ENCODE results near the gene NHEJ1.

NHEJ1 gene

DNA sequence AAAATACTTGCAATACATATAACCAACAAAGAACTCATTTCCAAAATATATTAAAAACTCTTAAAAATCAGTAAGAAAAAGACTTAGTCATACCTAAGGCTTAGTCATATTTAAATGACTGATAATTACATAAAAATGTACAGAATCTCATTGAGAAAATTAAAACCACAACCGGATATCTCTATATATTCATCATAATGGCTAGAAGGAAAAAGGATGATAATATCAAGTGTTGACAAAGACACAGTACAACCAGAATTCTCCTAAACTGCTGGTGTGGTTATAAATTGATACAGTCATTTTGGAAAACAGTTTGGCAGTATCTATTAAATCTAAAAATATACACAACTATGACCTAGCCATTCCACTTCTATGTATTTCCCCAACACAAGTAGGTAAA lies 72.8 kb downstream of the NHEJ1 start:
- no peak for DNase-seq (ENCODE audit: low read depth in 3 of 3)

DNA sequence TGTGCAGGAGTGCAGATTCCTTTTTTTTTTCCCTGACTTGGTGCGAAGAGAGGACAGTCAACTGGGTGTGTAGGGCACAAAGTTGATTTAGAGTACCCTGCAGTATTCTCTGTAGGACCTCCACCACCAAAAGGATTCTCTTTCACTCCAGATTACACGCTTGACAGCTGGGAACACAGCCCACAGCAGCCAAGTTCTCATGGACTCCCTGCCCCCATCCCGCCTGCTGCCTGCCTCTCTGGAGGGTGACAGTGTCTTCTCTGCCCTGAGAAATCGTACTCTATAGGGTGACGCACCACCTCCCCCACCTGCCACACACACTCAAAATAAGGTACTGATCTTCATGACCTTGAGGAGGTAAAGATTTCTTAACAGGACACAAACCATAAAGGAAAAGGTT lies 73.3 kb downstream of the NHEJ1 start:
- no peak for DNase-seq (ENCODE audit: low read depth in 3 of 3)

DNA sequence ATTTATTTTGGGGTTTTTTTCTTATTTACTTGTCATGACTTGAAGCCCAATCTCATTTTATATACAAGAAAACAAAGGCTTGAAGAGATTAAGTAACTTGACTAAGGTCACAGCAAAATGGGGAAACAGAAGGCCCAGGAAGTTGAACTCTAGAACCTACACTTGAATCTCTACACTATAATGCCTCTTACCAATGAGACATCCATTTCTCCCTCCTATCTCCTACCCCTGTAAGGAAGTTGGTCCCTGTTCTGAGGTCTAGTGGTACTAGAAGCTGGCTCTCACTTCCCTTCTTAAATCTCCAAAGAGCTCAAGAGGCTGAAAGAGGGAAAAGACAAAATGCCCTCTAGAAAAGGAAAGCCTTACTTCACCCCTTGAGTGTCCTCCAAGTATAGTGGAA lies 74.4 kb downstream of the NHEJ1 start:
- DNase-seq (ENCODE audit: low read depth in 3 of 3): no peak

DNA sequence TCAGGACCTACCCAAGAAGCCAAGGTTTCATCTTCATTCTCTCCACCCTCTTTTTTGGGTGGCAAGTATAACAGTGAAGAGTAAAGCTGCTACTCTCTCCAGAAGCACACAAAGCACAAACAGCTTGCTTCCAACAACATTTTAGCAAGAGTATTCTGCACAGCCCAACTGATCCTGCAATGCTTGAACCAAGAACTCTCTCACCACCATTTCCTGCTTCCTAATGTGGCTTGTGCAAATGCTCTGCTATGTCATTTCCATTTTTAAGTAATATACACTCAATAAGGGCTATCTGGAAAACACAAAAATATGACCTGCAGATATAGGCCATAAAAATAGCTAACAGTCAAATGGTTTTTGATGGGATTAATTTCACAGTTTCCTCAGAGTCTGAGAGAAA lies 75.8 kb downstream of the NHEJ1 start:
- DNase-seq (ENCODE audit: low read depth in 3 of 3): no peak

DNA sequence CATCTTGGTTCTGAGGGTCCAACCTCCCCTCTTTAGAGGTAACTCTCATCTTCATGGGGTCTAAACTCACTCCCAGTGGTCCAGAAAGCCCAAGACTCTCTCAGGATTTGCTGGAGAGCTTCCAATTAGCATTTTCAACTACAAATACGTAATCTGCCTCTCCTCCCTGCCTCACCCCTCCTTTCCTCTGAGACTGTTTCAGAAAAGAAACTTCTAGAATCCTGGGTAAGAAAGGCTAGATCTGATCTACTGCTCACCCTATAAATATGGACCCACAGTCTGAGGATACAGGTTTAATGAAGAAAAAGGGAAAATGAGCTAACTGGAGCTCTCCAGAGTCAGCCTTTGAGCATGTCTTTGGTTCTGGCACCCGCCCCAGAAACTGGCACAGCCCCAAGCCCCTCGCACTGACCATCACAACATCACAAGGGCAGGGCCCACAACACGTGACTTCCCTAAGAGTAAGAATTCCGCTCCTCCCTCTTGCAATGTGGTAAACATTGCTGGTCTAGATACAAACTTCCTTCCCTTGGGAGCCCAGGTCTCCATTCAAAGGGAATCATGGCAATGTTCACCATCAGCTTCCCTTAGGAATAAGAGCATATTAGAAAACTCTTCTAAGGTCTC lies 78.2 kb downstream of the NHEJ1 start:
- DNase-seq (ENCODE audit: low read depth in 3 of 3): no peak

DNA sequence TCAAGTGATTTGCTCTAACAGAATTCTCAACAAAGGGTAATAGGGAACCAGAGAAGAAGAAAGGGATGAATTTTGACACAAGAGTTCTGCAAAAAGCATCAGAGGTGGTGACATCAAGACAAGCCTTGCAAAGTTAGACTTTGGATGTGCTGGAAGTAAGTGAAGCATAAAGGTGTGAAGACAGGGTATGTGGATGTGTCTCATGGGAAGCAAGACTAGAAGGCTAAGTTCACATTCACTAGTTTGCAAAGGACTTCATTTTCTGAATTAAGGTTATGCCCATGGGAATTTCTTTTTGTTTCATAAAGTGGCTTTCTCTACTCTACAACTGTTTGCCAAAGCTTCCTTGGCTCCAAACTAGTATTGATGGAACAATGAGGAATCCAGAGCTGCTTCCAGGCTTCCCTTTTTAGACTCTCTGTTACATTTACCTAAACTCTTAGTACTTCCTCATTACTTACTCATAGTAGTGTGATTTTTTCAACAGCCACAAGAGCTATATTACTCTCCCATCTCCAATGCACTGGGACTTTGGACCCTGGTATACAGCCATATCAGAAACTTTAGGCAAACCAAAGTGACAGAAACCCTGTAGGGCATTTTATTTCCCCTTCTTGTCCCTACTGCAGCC lies 78.8 kb downstream of the NHEJ1 start:
- DNase-seq (ENCODE audit: low read depth in 3 of 3): no peak

DNA sequence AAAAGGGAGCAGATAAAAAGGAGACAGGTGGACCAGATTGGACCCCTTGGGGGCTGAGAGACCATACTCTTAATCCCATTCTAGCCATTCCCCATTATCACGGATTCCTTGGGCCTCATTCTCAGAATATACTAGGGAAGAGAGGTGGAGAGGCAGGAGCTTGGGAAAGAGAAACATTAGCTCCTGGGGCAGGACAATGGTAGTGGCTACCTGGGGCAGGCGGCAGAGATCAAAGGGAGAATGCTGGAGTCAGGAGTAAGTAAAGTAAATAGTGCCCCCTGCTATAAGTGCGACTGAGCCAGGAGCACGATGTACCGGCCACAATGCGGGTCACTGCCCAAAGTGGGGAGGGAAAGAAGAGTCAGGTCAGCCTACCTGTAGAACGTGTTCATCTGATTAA lies 79.5 kb downstream of the NHEJ1 start:
- DNase-seq (ENCODE audit: low read depth in 3 of 3): no peak

DNA sequence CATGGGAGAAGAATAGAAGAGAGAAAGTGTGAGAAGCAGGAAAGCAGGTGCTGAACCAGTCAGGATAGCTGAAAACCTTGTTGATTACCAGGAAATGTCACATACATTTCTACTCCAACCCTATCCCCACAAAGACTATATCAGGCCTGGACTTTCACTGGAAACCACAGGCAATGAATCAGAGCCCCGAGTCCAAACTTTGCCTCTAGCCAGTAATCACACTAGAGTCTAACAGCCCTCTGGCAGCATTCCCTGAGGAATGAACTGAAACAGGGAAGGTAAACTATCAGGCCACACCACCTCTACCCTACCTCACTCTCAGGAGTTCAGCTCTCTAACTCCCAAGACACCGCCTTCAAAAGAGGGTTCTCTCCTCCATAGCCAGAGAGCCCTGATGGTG lies 81.2 kb downstream of the NHEJ1 start:
- no peak for DNase-seq (ENCODE audit: low read depth in 3 of 3)

DNA sequence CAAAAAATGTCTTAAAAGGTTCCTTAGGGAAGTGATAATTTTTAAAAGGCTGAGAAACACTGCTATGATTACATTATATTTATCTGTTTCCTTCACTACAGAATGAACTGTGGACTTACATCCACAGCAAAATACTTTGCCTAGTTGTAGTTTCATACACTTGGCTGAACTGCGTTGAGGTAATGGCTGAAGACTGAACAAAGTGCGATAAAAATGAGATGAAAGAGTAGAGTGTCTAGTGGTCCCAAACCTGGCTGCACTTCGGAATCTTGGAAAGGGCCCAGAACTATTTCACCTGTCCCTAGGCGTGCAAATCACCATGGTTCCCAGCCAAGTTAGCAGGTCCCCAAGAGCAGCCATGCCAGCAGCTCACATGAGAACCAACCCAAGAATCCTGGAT lies 81.7 kb downstream of the NHEJ1 start:
- no peak for DNase-seq (ENCODE audit: low read depth in 3 of 3)

DNA sequence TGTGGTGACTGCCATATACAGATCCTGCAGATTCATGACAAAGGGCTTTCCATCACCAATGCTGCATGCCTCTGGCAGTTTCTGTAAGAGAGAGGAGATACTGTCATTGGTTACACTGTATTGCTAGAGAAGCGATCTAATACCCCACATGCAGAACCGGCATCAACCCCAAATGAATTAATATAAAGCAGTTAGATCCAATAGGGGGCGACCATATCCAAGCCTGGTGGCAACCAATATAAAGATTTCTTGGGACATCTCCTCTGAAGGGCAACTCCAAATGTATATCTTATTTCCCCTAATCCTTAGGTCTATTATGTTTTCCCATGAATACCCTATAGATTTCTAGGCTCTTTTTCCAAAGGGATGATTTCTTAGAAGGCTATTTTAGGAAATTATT lies 82.5 kb downstream of the NHEJ1 start:
- DNase-seq (ENCODE audit: low read depth in 3 of 3): no peak

DNA sequence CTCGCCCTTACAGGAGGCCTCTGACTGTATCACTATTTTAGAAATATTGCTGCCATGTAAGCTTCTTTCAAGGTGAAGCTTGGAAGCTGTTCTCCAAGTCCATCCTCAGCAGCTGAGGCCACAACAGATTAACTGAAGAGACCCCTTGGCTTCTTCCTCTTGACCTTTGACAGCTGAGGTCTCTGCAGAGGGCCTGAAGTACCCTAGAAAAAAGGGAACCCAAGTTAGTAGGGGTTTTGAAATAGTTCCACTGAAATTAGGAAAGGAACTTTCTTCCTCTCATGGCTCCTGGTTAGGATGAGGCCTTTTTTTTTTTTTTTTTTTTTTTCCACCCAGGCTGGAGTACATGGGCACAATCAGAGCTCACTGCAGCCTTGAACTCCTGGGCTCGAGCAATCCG lies 84.4 kb downstream of the NHEJ1 start:
- DNase-seq (ENCODE audit: low read depth in 3 of 3): no peak

DNA sequence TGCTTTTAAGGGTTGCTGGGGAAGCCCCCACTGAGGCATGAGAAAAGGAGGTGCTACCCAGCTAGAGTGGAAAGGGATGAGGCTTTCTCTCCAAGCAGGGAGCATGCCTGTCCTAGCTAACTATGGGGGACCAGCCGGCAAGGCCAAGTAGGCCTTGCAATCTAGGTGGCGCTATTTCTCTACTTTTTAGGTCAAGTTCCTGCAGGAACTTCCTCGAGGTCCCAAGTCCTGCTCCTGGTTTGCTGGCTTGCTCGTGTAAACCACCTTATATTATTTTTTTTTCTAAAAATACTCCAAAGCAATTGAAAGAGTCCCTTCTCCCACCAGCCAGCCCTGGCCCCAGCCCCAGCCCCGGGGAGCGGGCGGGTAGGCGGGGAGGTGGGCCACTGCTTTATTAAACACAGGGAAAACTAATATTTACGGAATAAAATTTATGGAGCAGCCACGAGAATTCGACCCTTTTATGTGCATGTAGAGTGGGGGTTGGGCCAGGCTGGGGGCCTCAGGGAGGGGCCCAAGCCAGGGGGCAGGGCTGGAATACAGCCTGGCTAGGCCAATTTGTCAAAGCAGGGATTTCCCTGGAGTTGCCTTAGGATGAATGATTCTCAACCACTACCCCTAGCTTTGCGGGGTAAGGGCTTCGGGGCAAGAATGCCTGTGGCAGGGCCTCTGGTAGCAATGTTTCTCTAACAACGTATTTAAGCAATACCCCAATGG lies 87.0 kb downstream of the NHEJ1 start:
- no peak for DNase-seq (ENCODE audit: low read depth in 3 of 3)

DNA sequence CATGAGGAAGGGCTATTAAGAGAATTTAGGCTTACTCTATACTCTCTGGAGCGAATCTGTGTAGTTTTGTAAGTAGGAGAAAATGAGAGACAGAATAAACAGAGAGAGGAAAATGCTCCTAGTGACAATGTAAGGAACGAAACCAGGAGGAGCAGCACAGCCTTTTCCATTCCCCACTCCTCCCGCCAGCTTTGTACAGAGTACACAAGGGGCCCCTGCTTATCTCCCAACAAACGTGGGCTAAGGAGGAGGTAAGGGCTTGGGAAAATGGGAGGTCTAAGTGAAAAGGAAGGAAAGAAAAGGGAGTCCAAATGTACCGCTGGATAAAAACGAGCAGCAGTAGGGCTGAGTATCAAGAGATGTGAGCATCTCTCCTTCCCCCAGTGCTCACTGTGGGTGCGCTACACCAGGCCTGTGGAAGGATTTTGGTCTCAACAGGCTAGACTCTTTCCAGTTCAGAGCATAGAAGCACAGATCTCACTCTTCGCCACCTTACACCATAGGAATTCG lies 87.8 kb downstream of the NHEJ1 start:
- no peak for DNase-seq (ENCODE audit: low read depth in 3 of 3)

DNA sequence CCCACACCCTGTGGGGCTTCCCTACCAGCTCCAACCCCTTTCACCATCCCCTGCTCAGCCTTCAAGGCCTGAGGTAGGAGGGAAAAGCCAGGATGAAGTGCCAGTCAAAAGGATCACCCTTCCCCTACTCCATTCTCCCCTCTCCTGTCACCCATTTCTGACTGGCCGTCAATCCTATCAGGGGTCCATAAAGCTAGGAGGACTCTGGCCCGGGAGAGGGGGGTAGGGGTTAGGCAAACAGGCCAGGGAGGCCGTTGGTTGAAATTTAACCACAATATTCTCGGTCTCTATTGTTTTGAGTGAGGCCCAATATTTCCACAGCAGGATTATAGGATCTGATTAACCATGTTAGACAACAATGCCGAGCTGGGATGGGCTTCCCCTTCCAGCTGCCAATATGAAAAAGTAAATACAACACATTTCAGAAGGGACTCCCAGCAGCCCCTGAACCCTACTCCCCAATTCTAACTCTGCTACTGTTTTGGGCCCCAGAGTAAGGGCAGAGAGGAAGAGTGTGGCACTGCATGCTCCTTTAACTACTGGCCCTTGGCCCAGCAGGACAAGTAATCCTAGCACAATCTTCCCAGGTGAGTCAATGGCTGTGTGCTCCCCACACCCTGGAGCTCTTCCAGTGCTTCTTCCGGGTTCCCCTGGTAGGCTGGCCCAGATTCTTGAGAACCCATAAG lies 89.3 kb downstream of the NHEJ1 start:
- no peak for DNase-seq (ENCODE audit: low read depth in 3 of 3)

DNA sequence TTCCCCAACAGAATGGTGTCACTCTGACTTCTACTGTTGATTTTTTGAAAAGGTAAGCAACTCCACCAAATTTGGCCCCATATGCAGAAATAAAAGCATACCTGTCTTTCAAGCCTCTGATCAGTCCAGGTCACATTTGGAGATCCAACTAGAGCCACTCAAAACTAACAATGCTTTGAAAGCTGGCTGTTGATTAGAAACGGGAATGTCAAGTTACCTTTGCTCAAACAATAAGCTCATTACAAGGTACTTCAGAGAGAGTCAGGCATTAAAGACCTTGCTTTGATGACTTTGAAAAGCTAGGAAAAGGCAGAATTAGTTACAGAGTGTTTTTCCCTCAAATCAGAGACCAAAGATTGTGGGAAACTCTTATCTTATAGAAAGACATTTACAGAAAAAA lies 95.1 kb downstream of the NHEJ1 start:
- no peak for DNase-seq (ENCODE audit: low read depth in 3 of 3)

DNA sequence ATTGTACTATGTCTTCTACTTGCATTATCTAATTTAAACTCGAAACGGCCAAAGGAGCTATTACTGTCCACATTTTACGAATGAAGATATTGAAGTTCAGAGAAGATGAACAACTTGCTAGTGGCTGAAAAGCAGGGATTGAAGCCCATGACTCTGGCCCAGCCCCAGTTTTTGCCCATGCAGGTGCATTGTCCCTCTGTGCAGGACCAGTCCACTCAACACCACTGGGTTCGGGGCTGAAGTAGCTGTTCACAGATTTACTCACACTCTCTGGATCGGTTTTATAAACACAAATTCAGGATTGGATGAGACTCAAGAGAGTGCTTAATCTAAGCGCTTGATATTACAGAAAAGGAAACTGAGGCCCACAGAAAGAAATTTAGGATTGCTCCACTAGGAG lies 98.5 kb downstream of the NHEJ1 start:
- DNase-seq (ENCODE audit: low read depth in 3 of 3): no peak

DNA sequence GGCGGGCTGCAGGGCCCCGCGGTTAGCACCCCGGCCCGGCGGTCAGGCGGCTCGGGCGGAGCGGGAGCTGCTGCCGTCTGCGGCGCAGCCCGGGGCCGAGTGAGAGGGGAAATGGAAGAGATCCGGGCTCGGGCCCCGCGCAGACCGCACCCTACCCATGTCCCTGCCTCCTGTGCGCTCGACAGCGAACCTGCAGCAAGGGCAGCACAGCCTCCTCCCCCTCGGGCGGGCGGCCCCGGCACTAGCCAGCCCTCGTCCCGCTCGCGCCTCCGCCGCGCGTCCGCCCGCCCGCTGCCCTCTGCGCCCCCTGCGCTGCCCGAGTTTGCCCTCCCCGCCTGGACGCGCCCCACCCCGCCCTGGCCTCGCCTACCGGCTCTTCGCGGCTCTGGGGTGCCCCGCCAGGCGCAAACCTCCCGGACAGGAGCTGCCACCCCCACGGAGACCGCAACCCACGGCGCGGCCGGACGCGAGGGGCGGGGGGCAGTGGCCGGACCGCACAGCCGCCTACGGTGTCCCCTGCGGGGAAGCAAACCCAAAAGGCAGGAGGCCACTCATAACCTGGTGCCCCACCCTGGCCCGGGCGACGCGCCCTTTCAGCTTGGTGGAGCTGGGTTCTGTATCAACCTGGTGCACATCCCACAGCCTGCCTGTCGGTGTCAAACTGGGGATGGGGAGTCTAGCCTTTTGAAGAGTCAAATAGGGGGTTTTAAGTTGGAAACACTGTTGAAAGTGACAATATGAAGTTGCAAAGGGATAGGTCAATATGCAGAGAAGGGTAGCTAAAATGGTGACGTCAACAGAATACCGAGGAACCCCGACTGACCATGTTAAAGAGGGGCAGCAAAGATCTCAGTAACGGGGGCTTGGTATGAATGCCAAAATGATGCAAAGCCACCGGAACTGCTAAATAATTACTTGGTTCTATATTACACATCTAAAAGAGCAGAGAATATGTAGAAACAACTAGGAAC lies 99.5 kb downstream of the NHEJ1 start, which contains the start of gene IHH:
Gene IHH, minus strand, starts transcription at position 101 of the 971 bp plus-strand sequence. CDS start 454 bp downstream, outside the sequence.
- no peak for DNase-seq (ENCODE audit: low read depth in 3 of 3)

DNA sequence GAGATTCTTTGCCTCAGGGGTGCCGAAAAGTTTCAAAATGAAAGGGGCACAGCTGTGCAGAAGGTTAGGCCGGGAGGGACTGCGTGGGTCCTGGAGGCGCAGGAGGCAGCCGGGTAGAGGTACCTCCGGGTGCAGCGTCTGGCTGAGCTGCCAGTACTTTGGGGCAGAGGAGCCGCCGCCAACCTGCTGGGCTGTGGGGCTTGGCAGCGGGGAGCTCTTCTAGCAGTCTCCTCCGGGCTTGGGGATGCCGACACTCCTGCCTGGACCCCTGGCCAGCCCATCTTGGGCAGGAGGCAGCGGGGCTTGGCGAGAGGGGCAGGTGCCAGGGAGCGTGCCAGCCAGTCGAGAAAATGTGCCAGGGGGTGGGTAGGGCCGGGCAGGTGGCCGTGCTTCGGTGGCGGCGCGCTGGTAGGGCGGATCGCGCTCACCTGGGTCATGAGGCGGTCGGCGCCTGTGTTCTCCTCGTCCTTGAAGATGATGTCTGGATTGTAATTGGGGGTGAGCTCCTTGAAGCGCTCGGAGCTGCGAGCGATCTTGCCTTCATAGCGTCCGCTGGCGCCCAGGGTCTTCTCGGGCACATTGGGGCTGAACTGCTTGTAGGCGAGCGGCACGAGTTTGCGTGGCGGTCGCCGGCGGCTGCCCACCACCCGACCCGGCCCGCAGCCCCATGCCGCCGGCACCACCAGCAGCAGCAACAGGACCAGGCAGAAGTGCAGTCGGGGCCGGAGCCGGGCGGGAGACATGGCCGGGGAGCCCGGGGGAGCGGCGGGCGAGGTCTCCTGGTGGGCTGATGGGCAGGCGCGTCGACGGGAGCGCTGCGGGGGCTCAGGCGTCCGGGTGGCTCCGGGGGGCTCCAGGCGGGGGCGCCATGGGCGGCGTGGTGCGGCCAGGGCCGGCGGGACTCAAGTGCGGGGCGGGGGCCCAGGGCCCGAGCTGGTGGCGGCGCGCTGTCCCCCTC lies 100.6 kb downstream of the NHEJ1 start:
- DNase-seq (ENCODE audit: low read depth in 3 of 3): no peak

DNA sequence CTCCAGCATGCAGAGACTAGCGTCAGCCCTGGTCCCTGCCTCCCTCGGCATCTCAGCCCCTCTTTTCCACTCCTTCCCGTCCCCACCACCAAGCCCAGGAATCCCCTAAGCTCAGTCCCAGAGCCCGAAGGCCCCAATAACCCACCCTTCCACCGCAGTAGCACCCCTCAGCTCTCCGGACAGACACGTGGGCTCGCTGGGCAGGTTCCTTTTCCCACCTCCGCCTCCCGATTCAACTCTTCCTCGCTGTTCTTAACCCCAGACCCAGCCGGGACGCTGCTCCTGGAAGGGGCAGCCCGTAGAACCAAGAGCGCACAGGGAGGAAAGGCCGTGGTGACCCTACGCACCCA lies 101.3 kb downstream of the NHEJ1 start:
- no peak for DNase-seq (ENCODE audit: low read depth in 3 of 3)
